ENCODE data around the gene IFI30. TPM values are rescaled to one million over a fixed set of nuclear protein-coding genes. Genes with fewer than 3 reads are reported as not detected.
"Not testable (repeated sequence)": the region's sequence is repeated elsewhere in the genome, so short reads cannot be mapped to it uniquely, and the experiment has no call there.

IFI30 gene
- total RNA-seq, 1 donor from 2014 or later, result 35.1 TPM

- H3K9me3 ChIP-seq, result no peaks in the 10 kb centered on the region
- H3K4me1 ChIP-seq, result peaks cover 20 to 37% of the 10 kb centered on the region in 2 donors
- no peaks in the 10 kb centered on the region for H3K27me3 ChIP-seq
- no peak overlapping the region for H3K4me3 ChIP-seq
- TF ChIP-seq CTCF (IDR thresholded peaks at IDR 0.05), result no peak
- intact Hi-C loops (cut with DNase I), result no loop called here
- H3K27ac ChIP-seq, result no peak overlapping the region
- DNase-seq (ENCODE audit: low spot score in 2 of 2), result no peak
- H3K36me3 ChIP-seq, result peaks cover 11 to 16% of the 10 kb centered on the region in 2 donors
Observed at GRCh38 chr19:18158467-18158866, 15.1 kb upstream of the IFI30 start.

GRCh38 chr19:18159059-18159616 lies 14.5 kb upstream of the IFI30 start:
- Histone ChIP-seq H3K36me3 (peaks cover 12 to 22% of the 10 kb centered on the region in 2 donors), H3K4me1 (peaks cover 17 to 32% of the 10 kb centered on the region in 2 donors)
- H3K4me3 ChIP-seq; intact Hi-C loops (cut with DNase I); DNase-seq (ENCODE audit: low spot score in 2 of 2); H3K27me3 ChIP-seq; H3K9me3 ChIP-seq; H3K27ac ChIP-seq: not testable (repeated sequence)

- TF ChIP-seq CTCF (IDR thresholded peaks at IDR 0.05), result no peak
- no peak for DNase-seq (ENCODE audit: low spot score in 2 of 2)
- Histone ChIP-seq H3K9me3 (no peaks in the 10 kb centered on the region), H3K36me3 (peaks cover 13 to 27% of the 10 kb centered on the region in 2 donors), H3K4me1 (peaks cover 13 to 29% of the 10 kb centered on the region in 2 donors), H3K27me3 (no peaks in the 10 kb centered on the region), H3K4me3 (no peak overlapping the region), H3K27ac (no peak overlapping the region)
- intact Hi-C loops (cut with DNase I), result loop anchor here (2.0 to 5.0 kb wide), 2 partner anchors 92 to 153 kb away; no protein-coding TSS in a partner anchor
Observed at GRCh38 chr19:18159810-18160209, 13.8 kb upstream of the IFI30 start.

GRCh38 chr19:18160493-18160970 lies 13.1 kb upstream of the IFI30 start:
- H3K4me3 ChIP-seq, result peak overlapping the region; percentile 50 to 67
- no peaks in the 10 kb centered on the region for H3K9me3 ChIP-seq
- H3K36me3 ChIP-seq, result peaks cover 20 to 31% of the 10 kb centered on the region in 2 donors
- intact Hi-C loops (cut with DNase I), result loop anchor here (2.0 to 5.0 kb wide), 2 partner anchors 92 to 154 kb away; no protein-coding TSS in a partner anchor
- DNase-seq (ENCODE audit: low spot score in 2 of 2), result no peak
- TF ChIP-seq CTCF (IDR thresholded peaks at IDR 0.05), result no peak
- no peaks in the 10 kb centered on the region for H3K27me3 ChIP-seq
- peak overlapping the region; percentile 85 for H3K27ac ChIP-seq
- peaks cover 13 to 29% of the 10 kb centered on the region in 2 donors for H3K4me1 ChIP-seq

GRCh38 chr19:18160971-18161635 lies 12.5 kb upstream of the IFI30 start:
- intact Hi-C loops (cut with DNase I), result loop anchor here (2.0 to 5.0 kb wide), 2 partner anchors 91 to 154 kb away; no protein-coding TSS in a partner anchor
- TF ChIP-seq CTCF (IDR thresholded peaks at IDR 0.05), result peak; percentile 37 to 88 (median 46)
- peaks cover 25 to 31% of the 10 kb centered on the region in 2 donors for H3K36me3 ChIP-seq
- DNase-seq (ENCODE audit: low spot score in 2 of 2), result peak in 1 of 2 donors; percentile 76
- peak overlapping the region; percentile 85 for H3K27ac ChIP-seq
- peak overlapping the region; percentile 50 to 67 for H3K4me3 ChIP-seq
- H3K9me3 ChIP-seq, result no peaks in the 10 kb centered on the region
- peaks cover 13 to 29% of the 10 kb centered on the region in 2 donors for H3K4me1 ChIP-seq
- H3K27me3 ChIP-seq, result no peaks in the 10 kb centered on the region

- no peak for TF ChIP-seq CTCF (IDR thresholded peaks at IDR 0.05)
- peak overlapping the region in 1 of 2 donors; percentile 85 for H3K27ac ChIP-seq
- peaks cover 31 to 36% of the 10 kb centered on the region in 2 donors for H3K36me3 ChIP-seq
- DNase-seq (ENCODE audit: low spot score in 2 of 2), result no peak
- H3K9me3 ChIP-seq, result no peaks in the 10 kb centered on the region
- H3K4me3 ChIP-seq, result peak overlapping the region; percentile 50 to 67
- H3K4me1 ChIP-seq, result peaks cover 13 to 27% of the 10 kb centered on the region in 2 donors
- intact Hi-C loops (cut with DNase I), result loop anchor here (2.0 to 5.0 kb wide), 2 partner anchors 91 to 155 kb away; no protein-coding TSS in a partner anchor
- H3K27me3 ChIP-seq, result no peaks in the 10 kb centered on the region
Observed at GRCh38 chr19:18161636-18162002, 12.0 kb upstream of the IFI30 start.

All from ascending aorta (tissue), 2 donors.